GM19351 (cell line): Measurements from ENCODE around the gene SLC9A9.

Source experiments
- ATAC-seq: cut with Tn5 transposase; IDR thresholded peaks from one replicate; pipeline ENCODE4 v1.9.1; 2021; ENCODE audit warnings: mild to moderate bottlenecking, moderate library complexity; ENCODE audit not compliant: unreplicated experiment

Gene SLC9A9

DNA sequence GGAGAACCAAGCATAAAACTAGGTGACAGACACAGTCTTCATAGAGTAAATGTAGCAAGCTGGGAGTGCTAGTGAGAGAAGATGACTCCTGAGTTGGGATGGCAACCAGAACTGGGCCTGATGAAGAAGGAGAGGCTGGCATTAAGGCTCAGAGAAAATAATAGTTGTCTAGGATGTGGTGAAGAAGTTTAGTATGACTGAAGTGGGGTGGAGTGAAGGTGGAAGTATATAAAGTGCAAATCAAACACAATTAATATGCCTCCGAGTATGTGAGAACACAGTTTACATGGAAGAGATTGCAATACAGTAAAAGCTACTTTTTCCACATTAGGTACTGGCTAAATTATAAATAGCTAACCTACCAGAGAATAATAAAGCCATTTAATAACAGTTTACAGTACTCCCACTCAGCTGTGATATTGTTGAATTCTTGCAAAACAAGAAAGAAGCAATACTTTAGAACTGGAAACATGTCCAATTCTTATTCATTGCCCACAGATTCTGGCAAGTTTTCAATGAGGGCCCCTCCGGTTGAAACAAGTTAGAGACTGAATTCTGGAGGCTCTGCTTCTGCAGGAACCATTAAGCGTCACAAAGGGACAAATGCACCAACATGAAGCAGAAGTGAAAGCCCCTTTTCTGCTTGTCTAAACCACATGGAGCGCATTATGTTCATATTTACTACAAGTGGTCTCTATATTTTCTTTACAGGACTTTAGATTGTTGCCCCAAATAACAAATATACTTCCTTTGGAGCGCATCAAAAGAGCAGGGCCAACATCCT, 243.7 kb downstream of the SLC9A9 start:
- peak; percentile 96 for ATAC-seq

DNA sequence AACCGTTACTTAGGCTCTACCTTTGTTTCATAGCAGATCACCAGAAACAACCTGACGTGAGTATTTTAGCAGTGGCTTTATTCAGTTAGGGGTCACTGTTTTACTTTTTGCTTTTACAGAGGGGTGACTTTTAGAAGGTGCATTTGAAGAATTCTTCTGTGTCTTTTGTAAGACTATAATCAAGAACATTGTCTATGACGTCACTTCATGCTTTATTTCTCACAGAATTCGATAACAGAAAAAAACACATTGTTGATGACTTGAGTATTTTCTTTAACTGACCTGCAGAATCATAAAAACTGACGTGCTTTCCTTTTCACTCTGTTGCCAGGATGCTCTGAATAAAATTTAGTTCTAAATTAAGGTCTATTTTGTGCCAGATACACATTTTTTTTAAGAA, 244.5 kb downstream of the SLC9A9 start:
- no peak for ATAC-seq

- no peak for ATAC-seq
Measured at GRCh38 chr3:143601723-143602484, 246.4 kb downstream of the SLC9A9 start.

- no peak for ATAC-seq
Measured at GRCh38 chr3:143600756-143601718, 247.2 kb downstream of the SLC9A9 start.

- ATAC-seq, result no peak
Measured at GRCh38 chr3:143597774-143598652, 250.3 kb downstream of the SLC9A9 start.

DNA sequence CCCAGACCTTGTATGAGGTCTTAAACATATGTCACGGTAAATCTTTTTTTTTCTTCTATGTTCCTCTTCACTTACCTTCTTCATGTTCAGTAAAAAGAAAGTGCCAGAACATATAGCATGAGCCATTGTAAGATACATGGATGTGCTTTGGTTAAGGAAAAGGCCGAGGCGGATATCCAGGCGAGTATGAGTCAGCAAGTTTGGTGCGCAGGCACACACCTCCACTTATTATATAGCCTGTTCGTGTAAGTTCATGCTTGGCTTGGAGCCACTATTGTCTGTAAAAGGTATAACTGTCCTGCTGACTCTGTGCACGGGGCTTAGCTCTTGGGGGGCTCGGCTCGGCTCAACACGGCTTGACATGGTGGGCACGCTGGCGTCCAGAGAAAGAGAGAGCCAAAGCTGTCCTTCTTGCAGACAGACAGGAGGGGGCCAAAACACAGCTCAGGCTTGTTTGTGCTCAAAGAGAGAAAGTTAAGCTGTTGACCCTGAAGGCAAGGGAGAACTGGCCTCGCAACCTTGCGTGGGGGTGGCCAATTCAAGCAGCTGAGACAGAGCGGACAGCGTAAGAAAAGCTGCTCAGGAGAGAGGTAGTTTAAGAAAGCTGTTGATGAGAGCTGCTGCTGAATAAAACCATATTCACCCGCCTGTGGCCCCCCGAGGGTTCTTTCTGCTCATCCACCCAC, 251.2 kb downstream of the SLC9A9 start:
- ATAC-seq, result no peak

DNA sequence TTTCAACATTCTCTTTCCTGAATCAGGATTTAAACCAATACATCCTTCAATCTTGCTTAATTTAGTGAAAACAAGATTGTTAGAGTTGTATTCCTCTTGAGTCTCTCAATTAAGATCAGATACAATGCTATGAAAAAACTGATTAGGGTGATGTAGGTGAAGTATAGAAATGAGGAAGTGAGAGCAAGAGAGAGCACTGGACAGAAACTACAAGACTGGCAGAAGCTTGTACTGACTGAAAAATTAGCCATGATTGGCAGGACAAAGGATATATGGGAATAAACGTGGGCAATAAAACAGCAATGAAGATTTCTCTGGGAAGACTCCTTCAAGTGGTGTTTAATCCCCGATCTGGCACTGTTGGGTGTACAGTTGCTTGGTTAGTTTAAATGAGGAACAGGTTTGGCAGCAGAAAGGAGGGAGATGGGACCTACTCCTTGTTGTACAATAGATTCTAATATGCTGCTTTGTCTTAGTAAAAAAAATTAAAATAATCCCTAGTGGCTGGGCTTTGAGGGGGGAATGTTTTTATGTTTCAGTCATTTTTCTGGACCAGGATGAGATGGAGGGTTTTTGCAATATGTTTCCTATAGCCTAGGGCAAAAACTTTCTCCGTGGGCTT, 252.7 kb downstream of the SLC9A9 start:
- peak; percentile 99 for ATAC-seq

DNA sequence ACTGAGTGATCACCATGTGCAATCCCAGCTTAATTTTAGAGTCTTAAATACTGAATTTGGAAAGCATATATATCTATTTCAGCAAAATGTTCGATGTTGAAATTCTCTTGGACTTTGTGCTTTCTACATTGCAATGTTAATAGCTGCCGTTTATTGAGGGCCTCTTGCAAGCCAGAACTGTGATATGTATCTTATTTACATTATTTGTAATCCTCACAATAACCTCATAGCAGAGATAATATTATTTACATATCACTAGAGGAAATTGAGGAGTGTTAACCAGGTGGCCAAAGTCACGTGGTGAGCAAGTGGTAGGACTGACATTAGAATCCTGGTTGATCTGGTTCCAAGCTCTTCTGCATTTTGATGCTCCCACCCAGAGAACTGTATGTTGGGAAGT, 254.1 kb downstream of the SLC9A9 start:
- ATAC-seq, result no peak

- no peak for ATAC-seq
Measured at GRCh38 chr3:143590660-143591059, 257.6 kb downstream of the SLC9A9 start.

DNA sequence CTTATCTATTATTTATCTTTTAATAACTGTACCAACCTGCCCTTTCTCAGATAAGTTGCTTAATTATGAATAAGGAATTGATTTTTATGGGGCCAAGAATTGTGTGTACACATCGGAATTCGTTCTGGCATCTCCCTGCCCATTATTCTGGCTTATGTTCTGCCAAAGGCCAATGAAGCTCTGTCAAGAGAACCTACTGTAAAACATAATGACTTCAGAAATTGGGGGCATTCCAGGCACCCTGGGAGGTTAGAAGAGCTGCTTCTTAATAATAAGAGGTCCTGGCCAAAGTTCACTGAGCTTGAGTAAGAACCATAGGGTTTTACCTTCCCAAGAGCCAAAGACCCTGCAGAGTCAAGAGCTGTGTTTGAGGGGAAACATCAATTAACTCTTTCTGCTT, 261.7 kb downstream of the SLC9A9 start:
- no peak for ATAC-seq

DNA sequence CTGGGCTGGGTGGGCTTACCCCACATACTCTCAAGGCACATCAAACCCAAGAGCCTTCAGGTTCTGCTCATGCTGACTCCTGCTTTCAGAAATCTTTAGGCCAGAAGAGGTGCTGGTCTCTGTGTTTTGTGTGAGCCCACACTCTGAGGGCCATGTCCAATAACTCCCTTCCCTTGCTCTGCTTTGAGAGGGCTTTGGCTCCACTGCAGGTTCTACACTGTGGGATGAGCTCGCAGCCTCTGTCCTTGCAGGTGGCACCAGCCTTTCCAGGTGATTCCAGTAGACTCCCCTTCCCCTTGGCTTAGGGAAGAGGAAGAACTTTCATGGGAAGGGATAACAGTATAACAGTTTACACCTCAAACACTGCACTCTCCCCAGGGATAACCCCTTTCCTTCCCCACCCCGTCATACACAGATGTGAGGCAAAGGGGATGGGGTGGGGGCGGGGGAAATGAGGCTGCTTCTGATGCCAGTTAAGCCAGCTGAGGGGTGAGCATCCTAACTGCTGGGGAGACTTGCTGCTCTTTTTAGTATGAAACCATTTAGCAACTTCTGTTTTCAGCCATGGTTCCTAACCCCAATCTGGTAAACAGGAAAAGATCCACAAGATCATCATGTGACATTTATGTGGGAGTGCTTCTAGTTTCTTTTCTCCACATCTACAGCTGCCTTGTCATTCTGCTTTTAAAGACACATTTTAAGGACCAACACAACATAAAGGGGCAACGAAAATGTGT, 262.4 kb downstream of the SLC9A9 start:
- no peak for ATAC-seq

GRCh38 chr3:143584474-143584873, 263.8 kb downstream of the SLC9A9 start:
- ATAC-seq, result no peak

- ATAC-seq, result peak; percentile 58
Measured at GRCh38 chr3:143581972-143582722, 266.1 kb downstream of the SLC9A9 start.

GRCh38 chr3:143578810-143579435, 269.3 kb downstream of the SLC9A9 start:
- no peak for ATAC-seq

GRCh38 chr3:143576568-143577270, 271.5 kb downstream of the SLC9A9 start:
- no peak for ATAC-seq

- no peak for ATAC-seq
Measured at GRCh38 chr3:143574933-143575332, 273.3 kb downstream of the SLC9A9 start.
